GM12878 (cell line): ENCODE measurements around the gene CSH2. TPM values are rescaled to one million over a fixed set of nuclear protein-coding genes. Genes with fewer than 3 reads are reported as not detected.
A peak's percentile ranks its signal among the peaks of the same experiment; 100 is the strongest.

Source experiments
- BCL11A ChIP-seq: IDR thresholded peaks from 2 replicates; pipeline ENCODE4 v1.6.1; 2011; ENCODE audit warnings: low read depth, low read length
- BHLHE40 ChIP-seq, 2 experiments: fragments of 450-650 bp in 1 of 2; IDR thresholded peaks; 2 replicates each; pipeline ENCODE4 v1.6.1; 2011 to 2017; ENCODE audit warnings: low read depth in 2 of 2, borderline replicate concordance in 1 of 2, improper control_type of control experiment in 1 of 2, low read length in 1 of 2, mild to moderate bottlenecking in 1 of 2
- CBX3 ChIP-seq: fragments of 200-600 bp; sonication (generic); IDR thresholded peaks from 2 replicates; pipeline ENCODE4 v1.6.1; 2016; ENCODE audit warnings: low read depth, borderline replicate concordance
- E4F1 ChIP-seq: fragments of 450-650 bp; IDR thresholded peaks from 2 replicates; pipeline ENCODE4 v1.6.1; 2018; ENCODE audit warnings: borderline replicate concordance, mild to moderate bottlenecking; ENCODE audit not compliant: partially characterized antibody
- EP300 ChIP-seq, 2 experiments: fragments of 150-350 bp in 1 of 2; IDR thresholded peaks; 2 replicates each; pipeline ENCODE4 v1.6.1; 2011 to 2012; ENCODE audit warnings: low read depth in 2 of 2, low read length in 2 of 2, borderline replicate concordance in 1 of 2, improper control_type of control experiment in 1 of 2, inconsistent platforms in 1 of 2; ENCODE audit not compliant: control insufficient read depth in 1 of 2
- IKZF2 ChIP-seq, 2 experiments: fragments of 450-650 bp; IDR thresholded peaks; 2 replicates each; pipeline ENCODE4 v1.6.1; 2017; ENCODE audit warnings: mild to moderate bottlenecking in 2 of 2, moderate library complexity in 2 of 2
- IRF4 ChIP-seq: IDR thresholded peaks from 2 replicates; pipeline ENCODE4 v1.6.1; 2011; ENCODE audit warnings: low read depth, low read length
- KAT2A ChIP-seq: conservative IDR thresholded peaks from 2 replicates; pipeline ENCODE4 v1.6.1; 2011; ENCODE audit warnings: low read depth, low read length; ENCODE audit not compliant: control insufficient read depth
- NFXL1 ChIP-seq: fragments of 450-650 bp; IDR thresholded peaks from 2 replicates; pipeline ENCODE4 v1.6.1; 2017; ENCODE audit warnings: antibody characterized with exemption, mild to moderate bottlenecking, borderline replicate concordance
- NR2C1 ChIP-seq: fragments of 450-650 bp; IDR thresholded peaks from 2 replicates; pipeline ENCODE4 v1.6.1; 2017; ENCODE audit warnings: antibody characterized with exemption, mild to moderate bottlenecking, moderate library complexity
- NRF1 ChIP-seq: conservative IDR thresholded peaks from 2 replicates; pipeline ENCODE4 v1.6.1; 2011; ENCODE audit warnings: mild to moderate bottlenecking, low read depth, low read length, improper control_type of control experiment
- PML ChIP-seq: IDR thresholded peaks from 2 replicates; pipeline ENCODE4 v1.6.1; 2012; ENCODE audit warnings: low read length, inconsistent platforms
- POLR2A ChIP-seq: IDR thresholded peaks from 2 replicates; pipeline ENCODE4 v1.6.1; 2011; ENCODE audit warnings: low read depth, mild to moderate bottlenecking, low read length
- PRDM15 ChIP-seq: fragments of 450-650 bp; formaldehyde crosslinking; IDR thresholded peaks from 2 replicates; pipeline ENCODE4 v1.4.0; 2020; ENCODE audit warnings: mild to moderate bottlenecking, moderate library complexity
- RELB ChIP-seq: fragments of 450-650 bp; IDR thresholded peaks from 2 replicates; pipeline ENCODE4 v1.6.1; 2017; ENCODE audit warnings: low read depth, mild to moderate bottlenecking, moderate library complexity
- SMAD5 ChIP-seq: IDR thresholded peaks from 2 replicates; pipeline ENCODE4 v1.6.1; 2016; ENCODE audit warnings: antibody characterized with exemption, low read depth
- SMC3 ChIP-seq: IDR thresholded peaks from 2 replicates; pipeline ENCODE4 v1.6.1; 2011; ENCODE audit warnings: low read length, improper control_type of control experiment, borderline replicate concordance
- SPI1 ChIP-seq: IDR thresholded peaks from 2 replicates; pipeline ENCODE4 v1.6.1; 2011; ENCODE audit warnings: low read depth, mild to moderate bottlenecking, low read length, moderate library complexity, borderline replicate concordance; ENCODE audit not compliant: insufficient read depth
- WRNIP1 ChIP-seq: IDR thresholded peaks from 2 replicates; pipeline ENCODE4 v1.6.1; 2011; ENCODE audit warnings: low read depth, low read length, improper control_type of control experiment, borderline replicate concordance
- ZBED1 ChIP-seq: IDR thresholded peaks from 2 replicates; pipeline ENCODE4 v1.6.1; 2016; ENCODE audit warnings: borderline replicate concordance
- ZZZ3 ChIP-seq: IDR thresholded peaks from 2 replicates; pipeline ENCODE4 v1.6.1; 2011; ENCODE audit warnings: low read depth; ENCODE audit not compliant: control insufficient read depth, insufficient read length
- polyA plus RNA-seq, 11 experiments: library from polyadenylated mRNA; depleted of rRNA in 4 of 11; unstranded in 6 of 11; stranded (reverse) in 5 of 11; fragments of >200 nt; fragmentation: Nextera tagmentation in 4 of 11; fragmentation: Illumina TruSeq in 1 of 11; extraction: Ambion mirVana in 4 of 11; extraction: Trizol in 1 of 11; gene quantifications; 1 replicate in 1 of 11; 2 replicates in 10 of 11; pipeline versions ENCODE4 v1.2.1 to v1.2.3, GENCODE V29; 2011 to 2016; ENCODE audit warnings: inconsistent platforms in 2 of 11, missing spikeins in 2 of 11, low read depth in 1 of 11
- total RNA-seq, 4 experiments: library from RNA; depleted of rRNA in 3 of 4; stranded (reverse); fragments of >200 nt in 3 of 4; fragmentation: Illumina TruSeq in 1 of 4; extraction: Trizol in 1 of 4; gene quantifications; 2 replicates each; pipeline versions ENCODE4 v1.2.1 to v1.2.3, GENCODE V29; 2013 to 2021

The CSH2 gene
- total and polyA plus RNA-seq, 10 of the 15 experiments (the other 5 are each of a cell fraction or from before 2014, with no cell fraction given): not detected

- no peak for TF ChIP-seq E4F1
- TF ChIP-seq NFXL1: no peak
- TF ChIP-seq RELB: no peak
- no peak for TF ChIP-seq ZZZ3
- TF ChIP-seq ZBED1: no peak
- no peak for TF ChIP-seq BHLHE40 (IDR thresholded peaks at IDR 0.05; ENCODE audit: borderline replicate concordance in 1 of 2, low read depth in 2 of 2, low read length in 1 of 2)
- TF ChIP-seq PML: no peak
- TF ChIP-seq SPI1: no peak
- TF ChIP-seq PRDM15 (CRISPR knock-in tag): no peak
- no peak for TF ChIP-seq CBX3
- no peak for TF ChIP-seq KAT2A
- no peak for TF ChIP-seq BCL11A
- TF ChIP-seq SMC3: peak; percentile 25; the same call in 1 of the 2 replicates
- 0 out of 2 replicates have a peak, but pooled peaks have one; percentile 23 for TF ChIP-seq IRF4
- TF ChIP-seq SMAD5: no peak
- no peak; the same call in 1 of the 2 replicates for TF ChIP-seq POLR2A
- TF ChIP-seq EP300 (IDR thresholded peaks at IDR 0.05; ENCODE audit: borderline replicate concordance in 1 of 2, control insufficient read depth in 1 of 2, low read depth in 2 of 2, low read length in 2 of 2): no peak
- TF ChIP-seq IKZF2 (IDR thresholded peaks at IDR 0.05): no peak
- TF ChIP-seq WRNIP1: no peak
- no peak for TF ChIP-seq NRF1
- no peak for TF ChIP-seq NR2C1
Measured at GRCh38 chr17:63834431-63835166, 38.9 kb downstream of the CSH2 start (continued).
